NOMO-1 treated with DMSO at 0.1 percent for 48 hours (cell line): Measurements from ENCODE around the gene SLC39A5.
"Not testable (repeated sequence)": the region's sequence is repeated elsewhere in the genome, so short reads cannot be mapped to it uniquely, and the experiment has no call there.

Source experiments
- DNase-seq: peaks from one replicate; lab custom pipeline; 2025; ENCODE audit not compliant: unreplicated experiment; lab: John Stamatoyannopoulos, UW

SLC39A5 gene, protein sequence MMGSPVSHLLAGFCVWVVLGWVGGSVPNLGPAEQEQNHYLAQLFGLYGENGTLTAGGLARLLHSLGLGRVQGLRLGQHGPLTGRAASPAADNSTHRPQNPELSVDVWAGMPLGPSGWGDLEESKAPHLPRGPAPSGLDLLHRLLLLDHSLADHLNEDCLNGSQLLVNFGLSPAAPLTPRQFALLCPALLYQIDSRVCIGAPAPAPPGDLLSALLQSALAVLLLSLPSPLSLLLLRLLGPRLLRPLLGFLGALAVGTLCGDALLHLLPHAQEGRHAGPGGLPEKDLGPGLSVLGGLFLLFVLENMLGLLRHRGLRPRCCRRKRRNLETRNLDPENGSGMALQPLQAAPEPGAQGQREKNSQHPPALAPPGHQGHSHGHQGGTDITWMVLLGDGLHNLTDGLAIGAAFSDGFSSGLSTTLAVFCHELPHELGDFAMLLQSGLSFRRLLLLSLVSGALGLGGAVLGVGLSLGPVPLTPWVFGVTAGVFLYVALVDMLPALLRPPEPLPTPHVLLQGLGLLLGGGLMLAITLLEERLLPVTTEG

DNA sequence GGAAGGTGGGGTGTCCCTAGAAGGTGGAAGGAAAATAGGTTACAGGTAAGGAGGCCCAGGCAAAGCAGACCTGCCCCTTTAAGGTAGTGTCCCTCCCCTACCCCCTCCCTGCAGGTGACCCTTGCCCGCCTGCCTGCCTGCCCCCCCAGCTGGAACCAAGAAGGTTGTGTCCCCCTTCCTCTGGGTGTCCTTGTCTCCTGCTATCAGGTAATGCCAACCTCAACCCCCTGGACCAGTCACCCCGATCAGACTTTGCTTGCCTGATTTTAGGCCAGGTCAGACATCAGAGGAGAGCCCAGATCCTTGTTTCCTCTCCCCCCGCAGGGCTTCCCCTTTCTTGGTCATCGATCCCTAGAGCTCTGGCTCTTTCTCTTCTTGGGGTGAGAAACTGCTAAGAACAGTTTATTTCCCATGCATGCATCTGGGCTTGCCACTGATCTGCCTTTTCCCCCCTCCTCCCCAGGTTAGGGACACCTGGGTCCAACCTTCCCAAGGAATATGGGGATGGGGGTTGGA lies at the start of gene SLC39A5:
Gene SLC39A5 (plus strand): TSS at position 136 of the 516 bp plus-strand sequence. CDS start 1,224 bp downstream, outside the sequence.
- DNase-seq, result no peak

- DNase-seq, result no peak
Measured at GRCh38 chr12:56186957-56187356, 42.9 kb upstream of the SLC39A5 start.

GRCh38 chr12:56188131-56188777 lies 41.6 kb upstream of the SLC39A5 start:
- DNase-seq, result no peak

DNA sequence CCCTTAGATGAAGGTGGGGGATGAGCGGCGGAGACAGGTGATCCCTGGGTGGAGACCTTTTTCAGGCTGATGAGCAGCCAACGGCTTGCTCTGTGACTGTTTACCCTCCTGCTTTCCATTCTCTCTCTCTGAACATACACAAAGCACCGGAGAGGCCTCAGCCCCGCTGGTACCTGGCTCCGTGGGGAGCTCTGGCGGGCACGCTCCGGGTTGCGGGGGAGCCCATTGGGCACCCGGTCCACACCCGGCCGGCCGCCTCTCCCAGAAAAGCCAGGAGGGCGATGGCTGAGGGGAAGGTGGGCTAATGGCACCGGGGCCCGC lies 41.1 kb upstream of the SLC39A5 start:
- DNase-seq, result no peak

- DNase-seq, result peak; percentile 76
Measured at GRCh38 chr12:56189099-56189917, 40.5 kb upstream of the SLC39A5 start, which contains the start of gene SMARCC2. TSS of gene SMARCC2 (minus strand) at chr12:56189483. CDS start at chr12:56189461, 22 bp downstream.

- peak; percentile 70 for DNase-seq
Measured at GRCh38 chr12:56189918-56190694, 39.7 kb upstream of the SLC39A5 start.

DNA sequence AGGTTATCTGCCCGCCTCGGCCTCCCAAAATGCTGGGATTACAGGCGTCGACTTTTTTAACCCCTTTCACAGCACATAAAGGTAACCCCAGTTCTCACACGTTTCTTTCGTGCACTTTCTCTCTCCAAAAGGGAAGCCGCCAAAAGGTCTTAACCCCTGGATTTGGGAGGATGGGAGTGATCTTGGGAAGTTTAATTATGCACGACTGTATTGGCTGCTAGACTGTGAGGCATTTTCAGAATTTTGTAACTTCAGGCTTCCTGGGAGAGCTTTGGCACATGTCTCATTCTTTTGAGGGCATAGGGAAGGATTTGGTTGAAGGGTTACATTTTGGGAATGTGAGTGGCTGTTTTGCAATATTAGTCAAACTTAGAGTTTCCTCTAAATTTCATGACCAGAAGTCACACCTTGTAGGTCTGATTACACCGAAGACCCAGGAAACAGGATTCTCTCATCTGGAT lies 39.1 kb upstream of the SLC39A5 start:
- DNase-seq, result no peak

GRCh38 chr12:56192582-56192981 lies 37.3 kb upstream of the SLC39A5 start:
- no peak for DNase-seq

DNA sequence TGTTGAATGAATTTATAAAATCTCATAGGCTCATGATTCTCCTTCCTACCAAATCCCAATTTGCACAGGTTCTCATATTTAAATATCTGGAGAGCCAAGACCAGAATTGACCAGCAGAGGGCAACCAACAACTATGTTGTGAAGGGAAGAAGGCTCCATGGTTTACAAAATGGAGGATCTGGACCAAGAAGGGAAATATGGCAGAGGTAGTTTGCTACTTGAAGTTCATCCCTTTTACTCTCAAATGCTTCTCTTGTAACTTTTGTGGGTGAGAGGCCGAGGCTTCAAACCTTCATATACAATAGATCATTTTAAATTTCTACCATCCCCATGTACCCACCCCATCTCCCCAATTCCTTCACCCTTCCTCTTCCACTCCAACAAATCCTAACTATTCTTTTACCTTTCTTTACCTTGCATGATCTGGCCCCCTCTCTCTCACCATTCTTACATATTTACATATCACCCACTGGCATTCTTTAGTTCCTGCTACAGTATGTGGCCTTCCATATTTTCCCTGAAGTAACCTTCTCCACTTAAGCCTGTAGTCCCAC lies 36.7 kb upstream of the SLC39A5 start:
- DNase-seq, result peak; percentile 84

DNA sequence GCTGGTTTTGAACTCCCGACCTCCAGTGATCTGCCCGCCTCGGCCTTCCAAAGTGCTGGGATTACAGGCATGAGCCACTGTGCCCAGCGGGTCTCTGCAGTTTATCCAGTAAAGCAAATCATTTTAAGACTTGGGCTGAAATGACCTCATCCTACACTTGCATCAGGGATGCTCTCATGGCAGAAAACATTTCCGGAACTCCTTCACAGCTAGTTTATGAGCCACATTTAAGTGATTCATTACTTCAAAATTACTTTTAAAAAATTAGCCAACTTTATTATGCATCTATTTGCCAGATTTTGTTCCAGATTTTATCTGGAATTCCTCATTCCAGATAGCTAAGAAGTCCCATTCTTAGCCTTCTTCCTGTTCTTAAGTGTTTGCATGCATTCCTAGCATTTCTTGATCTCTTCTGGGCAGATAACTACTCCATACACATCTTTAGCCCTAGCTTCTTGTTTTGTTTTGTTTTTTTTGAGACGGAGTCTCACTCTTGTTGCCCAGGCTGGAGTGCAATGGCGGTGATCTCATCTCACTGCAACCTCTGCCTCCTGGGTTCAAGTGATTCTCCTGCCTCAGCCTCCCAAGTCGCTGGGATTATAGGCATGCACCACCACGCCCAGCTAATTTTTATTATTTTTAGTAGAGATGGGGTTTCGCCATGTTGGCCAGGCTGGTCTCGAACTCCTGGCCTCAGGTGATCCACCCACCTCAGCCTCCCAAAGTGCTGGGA lies 32.9 kb upstream of the SLC39A5 start:
- not testable (repeated sequence) for DNase-seq

- DNase-seq, result no peak
Measured at GRCh38 chr12:56197921-56198635, 31.8 kb upstream of the SLC39A5 start.

GRCh38 chr12:56198836-56199235 lies 31.0 kb upstream of the SLC39A5 start:
- DNase-seq, result no peak

DNA sequence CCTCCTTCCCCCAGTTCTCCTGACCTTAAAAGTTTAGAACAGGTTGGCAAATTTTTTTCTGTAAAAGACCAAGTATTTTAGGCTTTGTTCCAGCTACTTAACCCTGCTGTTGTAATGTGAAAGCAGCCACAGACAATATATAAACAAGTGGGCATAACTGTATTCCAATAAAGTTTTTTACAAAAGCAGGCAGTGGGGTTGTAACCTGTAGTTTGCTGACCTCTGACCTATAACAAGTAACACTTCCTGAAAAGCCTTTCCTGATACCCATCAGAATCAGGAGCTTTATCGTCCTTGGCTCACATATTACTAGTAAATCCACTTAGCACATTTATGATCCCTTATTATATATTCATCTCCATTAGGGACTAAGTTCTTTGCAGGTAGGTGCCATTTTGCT lies 27.5 kb upstream of the SLC39A5 start:
- no peak for DNase-seq

DNA sequence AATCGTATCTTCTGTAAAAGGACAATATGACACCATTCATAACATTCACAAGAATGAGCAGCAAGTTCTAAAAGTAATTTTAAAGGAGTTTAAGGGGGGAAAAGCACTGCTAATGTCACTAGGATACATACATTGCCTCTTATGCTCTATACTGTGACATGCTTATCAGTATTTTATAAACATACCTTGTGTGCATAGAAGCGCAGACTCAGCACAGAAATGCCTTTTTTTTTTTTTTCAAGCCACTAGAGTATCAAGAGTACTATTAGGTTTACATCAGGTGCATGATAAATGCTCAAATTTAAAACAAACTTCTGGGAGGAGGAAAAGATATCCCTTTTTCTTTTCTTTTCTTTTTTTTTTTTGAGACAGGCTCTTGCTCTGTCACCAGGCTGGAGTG lies 27.0 kb upstream of the SLC39A5 start:
- DNase-seq, result no peak

DNA sequence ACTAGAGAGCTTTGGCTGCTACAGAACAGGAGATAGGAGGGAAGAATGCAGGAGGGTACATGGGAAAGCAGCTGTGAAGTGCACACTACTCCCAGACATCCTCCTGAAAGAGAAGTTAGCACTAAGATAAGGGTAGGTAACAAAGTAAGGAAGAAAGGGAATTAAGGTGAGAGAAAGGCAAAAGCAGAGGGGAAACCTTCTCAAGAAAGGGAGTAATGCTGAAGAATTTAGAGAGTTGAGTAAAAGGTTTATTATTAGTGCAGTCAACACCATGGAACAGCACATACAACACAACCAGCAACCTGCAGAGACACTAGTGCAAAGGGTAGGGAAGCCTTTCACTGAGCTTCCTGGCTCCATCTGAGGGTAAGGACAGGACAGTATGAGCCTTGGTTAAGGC lies 25.6 kb upstream of the SLC39A5 start:
- no peak for DNase-seq

DNA sequence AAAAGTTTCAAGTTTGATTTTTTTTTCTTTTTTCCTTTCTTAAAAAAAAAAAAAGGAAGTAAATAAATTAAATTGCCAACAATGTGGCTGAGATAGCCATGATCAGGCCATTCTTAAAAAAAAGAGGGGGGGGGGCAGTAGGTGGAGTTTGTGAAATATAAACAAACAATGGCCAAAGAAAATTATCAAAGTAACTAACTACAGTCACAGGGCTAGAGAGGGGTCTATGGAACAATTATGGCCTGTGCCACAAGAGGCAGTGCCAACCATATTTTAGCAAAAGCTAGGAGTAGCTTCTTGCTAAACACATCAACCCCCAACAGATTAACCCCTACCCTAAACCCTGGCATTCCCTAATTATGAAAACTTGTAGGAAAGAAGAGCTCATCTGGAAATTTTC lies 24.4 kb upstream of the SLC39A5 start:
- peak; percentile 30 for DNase-seq

DNA sequence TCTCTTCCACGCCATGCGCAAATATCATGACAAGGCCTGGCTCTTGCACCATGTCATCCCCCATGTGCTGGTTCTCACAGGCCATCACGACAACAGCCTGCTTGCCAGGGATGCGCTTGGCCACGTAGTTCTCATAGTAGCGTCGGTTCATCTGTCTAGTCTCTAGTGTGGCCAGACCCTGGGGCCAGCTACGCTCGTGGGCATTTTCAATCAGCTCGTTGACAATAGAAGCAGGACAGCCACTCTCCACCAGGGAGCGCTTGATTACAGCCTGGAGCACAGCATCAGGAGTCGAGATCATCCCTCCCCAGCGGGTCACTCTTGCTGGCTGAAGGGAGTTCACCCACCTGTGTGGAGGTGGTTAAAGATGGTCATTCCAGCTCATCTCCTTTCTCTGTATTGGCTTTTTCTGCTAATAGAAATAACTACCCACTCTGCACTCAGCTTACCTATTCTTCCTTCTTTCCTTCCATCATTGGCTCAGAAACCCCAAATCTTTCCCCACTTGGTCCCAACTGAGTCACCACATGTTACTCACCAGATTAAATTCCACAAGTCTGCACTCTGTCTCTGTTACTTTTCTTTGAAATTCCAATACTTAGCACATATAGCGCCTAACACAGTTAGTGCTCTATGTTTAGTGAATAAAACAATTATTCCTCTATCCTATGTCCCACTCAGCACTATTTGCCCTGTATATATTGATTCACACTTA lies 23.2 kb upstream of the SLC39A5 start:
- DNase-seq, result peak; percentile 42

DNA sequence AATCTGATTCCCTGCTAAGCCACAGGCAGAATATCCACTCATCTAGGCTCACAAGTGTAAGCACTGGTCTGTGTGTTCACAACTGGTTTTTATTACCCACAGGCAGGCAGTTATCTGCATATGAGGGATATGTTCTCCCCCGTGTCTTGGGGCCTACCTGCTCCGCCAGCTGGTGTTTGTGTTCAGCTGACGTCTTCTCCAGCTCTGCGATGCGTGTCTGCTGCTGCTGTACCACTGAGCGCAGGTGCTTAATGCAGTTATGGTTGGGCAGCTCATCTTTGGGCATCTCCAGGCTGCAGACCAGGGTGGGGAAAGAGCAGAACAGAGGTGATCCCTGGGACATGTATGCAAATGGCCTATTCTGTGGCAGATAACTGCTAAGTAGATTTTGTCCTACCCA lies 21.8 kb upstream of the SLC39A5 start:
- DNase-seq, result no peak
